ENCODE measurements around the gene EPS8L2.

- TF ChIP-seq CTCF (conservative IDR thresholded peaks at IDR 0.05; ENCODE audit: low read depth, low read length), result no peak
- TF ChIP-seq RAD21 (IDR thresholded peaks at IDR 0.05; ENCODE audit: low read length), result no peak
- no peak for TF ChIP-seq ELK1 (IDR thresholded peaks at IDR 0.05; ENCODE audit: borderline replicate concordance, low read depth, low read length)
- no peak for TF ChIP-seq POLR2A (IDR thresholded peaks at IDR 0.05; ENCODE audit: low read depth, low read length)
- no peak for TF ChIP-seq RCOR1 (IDR thresholded peaks at IDR 0.05; ENCODE audit: insufficient replicate concordance, low read length)
- no peak for TF ChIP-seq CHD1 (IDR thresholded peaks at IDR 0.05; ENCODE audit: low read depth, low read length)
These were observed 16.4 kb upstream of the EPS8L2 start for GRCh38 chr11:689625-690024.
